ENCODE results near the gene PCDHGC3. TPM values are rescaled to one million over a fixed set of nuclear protein-coding genes. Genes with fewer than 3 reads are reported as not detected.

PCDHGC3 gene
- total and polyA plus RNA-seq, 2 of the 8 experiments (the other 6 are each of a cell fraction or from before 2014, with no cell fraction given), result 4.7 to 18.6 TPM

- Histone ChIP-seq H3K4me2 (ENCODE audit: insufficient read depth in 1 of 2, low read depth in 2 of 2, low read length in 2 of 2) (no peak overlapping the region), H4K91ac (replicated peaks; ENCODE audit: insufficient read length, low read length) (no peak overlapping the region), H3K14ac (ENCODE audit: insufficient read length) (no peak overlapping the region), H3K4me1 (replicated peaks in 1 of 4; ENCODE audit: control insufficient read depth in 3 of 4, insufficient read depth in 4 of 4, low read length in 3 of 4) (peaks cover 0 to 29% (median 19%) of the 10 kb centered on the region in 4 experiments; a peak in 6 of 7 replicates), H2BK15ac (ENCODE audit: low read length) (no peak overlapping the region), H2BK120ac (replicated peaks; ENCODE audit: low read depth, low read length) (no peak overlapping the region), H3K4ac (replicated peaks; ENCODE audit: insufficient read length, low read depth, low read length) (no peak overlapping the region), H3K9me3 (ENCODE audit: insufficient read depth in 2 of 2, low read depth in 1 of 2, low read length in 1 of 2) (no peaks in the 10 kb centered on the region), H2AFZ (ENCODE audit: low read length) (no peak overlapping the region), H3K36me3 (ENCODE audit: control insufficient read depth in 2 of 4, insufficient read depth in 4 of 4, low read length in 3 of 4) (no peaks in the 10 kb centered on the region), H2BK5ac (ENCODE audit: low read depth, low read length) (no peak overlapping the region), H4K20me1 (replicated peaks in 1 of 2; ENCODE audit: control insufficient read depth in 1 of 2, insufficient read depth in 2 of 2, low read length in 2 of 2) (peaks cover 13 to 23% of the 10 kb centered on the region in 2 experiments), H4K5ac (ENCODE audit: insufficient read length, low read depth, low read length) (no peak overlapping the region), H3K79me1 (ENCODE audit: low read depth, low read length) (no peaks in the 10 kb centered on the region; the same call in none of the 2 replicates), H3K23ac (ENCODE audit: insufficient read length) (no peak overlapping the region), H3K4me3 (ENCODE audit: extremely low read depth in 1 of 4, insufficient read depth in 2 of 4, low read depth in 3 of 4, low read length in 4 of 4) (no peak overlapping the region), H2BK12ac (ENCODE audit: low read depth, low read length) (no peak overlapping the region), H3K27me3 (replicated peaks in 1 of 4; ENCODE audit: control insufficient read depth in 3 of 4, extremely low read depth in 1 of 4, insufficient read depth in 3 of 4, low read length in 3 of 4) (peaks cover 20 to 59% (median 52%) of the 10 kb centered on the region in 4 experiments), H2BK20ac (ENCODE audit: low read length) (no peak overlapping the region), H2AK5ac (ENCODE audit: low read depth, low read length) (no peak overlapping the region), H4K8ac (ENCODE audit: extremely low read depth, insufficient read depth, low read length) (no peak overlapping the region), H3K79me2 (ENCODE audit: control insufficient read depth in 1 of 2, insufficient read depth in 2 of 2, low read length in 2 of 2) (peaks cover 0 to 3% of the 10 kb centered on the region in 2 experiments; a peak in 1 of 4 replicates), H3K18ac (ENCODE audit: extremely low read depth, low read length) (no peak overlapping the region), H3K56ac (replicated peaks; ENCODE audit: insufficient read length, low read depth, low read length) (no peak overlapping the region), H3K23me2 (ENCODE audit: low read depth, low read length) (peaks cover 21% of the 10 kb centered on the region), H3K27ac (ENCODE audit: low read depth, low read length) (no peak overlapping the region), H3K9ac (replicated peaks in 1 of 4; ENCODE audit: extremely low read depth in 1 of 4, low read depth in 3 of 4, low read length in 3 of 4) (no peak overlapping the region)
- TF ChIP-seq POLR2A (IDR thresholded peaks at IDR 0.05; ENCODE audit: control extremely low read depth in 1 of 2, low read depth in 2 of 2, low read length in 2 of 2) (no peak), KDM1A (IDR thresholded peaks at IDR 0.05; ENCODE audit: borderline replicate concordance, low read length) (no peak), EGR1 (IDR thresholded peaks at IDR 0.05; ENCODE audit: borderline replicate concordance, low read depth, low read length) (no peak), CHD2 (IDR thresholded peaks at IDR 0.05; ENCODE audit: low read length) (no peak), RNF2 (IDR thresholded peaks at IDR 0.05; ENCODE audit: borderline replicate concordance, low read depth, low read length, missing control alignments, poor library complexity, severe bottlenecking) (no peak), TBP (IDR thresholded peaks at IDR 0.05; ENCODE audit: low read depth, low read length) (no peak)
- 90% methylated on average over 10 of the region's 10 CpGs; no CpG with 5 or more reads in 1 of the 2 experiments for WGBS, 2 experiments (ENCODE audit: extremely low coverage in 1 of 2, insufficient coverage in 1 of 2, insufficient read length in 1 of 2, insufficient replicate concordance in 2 of 2, low coverage in 1 of 2, low lambda C conversion rate in 2 of 2, missing lambda C conversion rate in 1 of 2)
- ChIA-PET POLR2A (ENCODE audit: partially characterized antibody) (interaction anchor here (1.3 to 1.6 kb wide), 3 partner anchors 12 to 35 kb away, joined by 3 to 4 read pairs (median 4); no protein-coding TSS in a partner anchor), CTCF (ENCODE audit: partially characterized antibody) (interaction anchor here (0.8 to 50.9 kb wide), 12 partner anchors 13 to 255 kb away, joined by 3 to 1236 read pairs (median 4); partner anchors contain the start of genes PCDHB15, PCDHGA10, PCDHGA11 and PCDHGA12)
- DNase-seq (ENCODE audit: low read depth in 1 of 2, low spot score in 2 of 2), result no peak
- FAIRE-seq, result no peak
Measured at GRCh38 chr5:141489841-141490240, 14.1 kb downstream of the PCDHGC3 start.
